ENCODE data around the gene DDX49.
"Not testable (repeated sequence)": the region's sequence is repeated elsewhere in the genome, so short reads cannot be mapped to it uniquely, and the experiment has no call there.

The DDX49 gene

GRCh38 chr19:18895824-18896341 lies 23.6 kb upstream of the DDX49 start, which contains the start of gene CERS1:
Gene CERS1, minus strand, starts transcription at chr19:18896158. Its CDS starts 86 bp downstream, at chr19:18896072.
- DNase-seq: no peak

GRCh38 chr19:18896421-18896841 lies 23.1 kb upstream of the DDX49 start:
- DNase-seq: no peak

GRCh38 chr19:18897094-18898029 lies 22.2 kb upstream of the DDX49 start:
- no peak for DNase-seq

- no peak for DNase-seq
These were observed 21.4 kb upstream of the DDX49 start for GRCh38 chr19:18898081-18898606.

GRCh38 chr19:18898607-18899408 lies 20.7 kb upstream of the DDX49 start:
- no peak for DNase-seq

- no peak for DNase-seq
These were observed 19.6 kb upstream of the DDX49 start for GRCh38 chr19:18899624-18900560.

- no peak for DNase-seq
These were observed 18.6 kb upstream of the DDX49 start for GRCh38 chr19:18900700-18901481.

- DNase-seq: no peak
These were observed 18.0 kb upstream of the DDX49 start for GRCh38 chr19:18901491-18901890.

GRCh38 chr19:18902519-18902918 lies 17.0 kb upstream of the DDX49 start:
- DNase-seq: not testable (repeated sequence)

GRCh38 chr19:18903156-18904037 lies 16.1 kb upstream of the DDX49 start:
- DNase-seq: no peak

- DNase-seq: no peak
These were observed 15.0 kb upstream of the DDX49 start for GRCh38 chr19:18904334-18905057.

- no peak for DNase-seq
These were observed 14.5 kb upstream of the DDX49 start for GRCh38 chr19:18905058-18905456.

GRCh38 chr19:18905513-18906236 lies 13.8 kb upstream of the DDX49 start:
- DNase-seq: no peak

GRCh38 chr19:18906605-18907519 lies 12.7 kb upstream of the DDX49 start:
- no peak for DNase-seq

GRCh38 chr19:18908917-18909619 lies 10.4 kb upstream of the DDX49 start:
- DNase-seq: no peak

- no peak for DNase-seq
These were observed 9.5 kb upstream of the DDX49 start for GRCh38 chr19:18910010-18910409.
